HepG2 (cell line): ENCODE measurements around the gene PRXL2A. TPM values are rescaled to one million over a fixed set of nuclear protein-coding genes. Genes with fewer than 3 reads are reported as not detected.

Source experiments
- ATAD3A ChIP-seq: sonication (generic); formaldehyde crosslinking; IDR thresholded peaks from 2 replicates; pipeline ENCODE4 v1.4.0; 2020; ENCODE audit warnings: missing genetic modification reagents
- PRPF4 ChIP-seq: fragments of 200-400 bp; formaldehyde crosslinking; IDR thresholded peaks from 2 replicates; pipeline ENCODE4 v1.6.1; 2016; ENCODE audit warnings: low read length, low read depth; ENCODE audit not compliant: poor library complexity, severe bottlenecking
- SIX4 ChIP-seq: sonication (generic); formaldehyde crosslinking; IDR thresholded peaks from 2 replicates; pipeline ENCODE4 v1.4.0; 2020; ENCODE audit warnings: missing genetic modification reagents
- SMYD3 ChIP-seq: sonication (generic); formaldehyde crosslinking; IDR thresholded peaks from 2 replicates; pipeline ENCODE4 v1.8.1; 2023; ENCODE audit warnings: mild to moderate bottlenecking, missing genetic modification reagents
- SSRP1 ChIP-seq: IDR thresholded peaks from 2 replicates; pipeline ENCODE4 v1.6.1; 2016; ENCODE audit warnings: control low read depth
- TRIM24 ChIP-seq: sonication (generic); formaldehyde crosslinking; IDR thresholded peaks from 2 replicates; pipeline ENCODE4 v1.8.0; 2022; ENCODE audit warnings: mild to moderate bottlenecking, missing genetic modification reagents
- ZBTB37 ChIP-seq: sonication (generic); formaldehyde crosslinking; IDR thresholded peaks from 2 replicates; pipeline ENCODE4 v1.4.0; 2020; ENCODE audit warnings: mild to moderate bottlenecking, missing genetic modification reagents
- ZBTB42 ChIP-seq: sonication (generic); formaldehyde crosslinking; IDR thresholded peaks from 2 replicates; pipeline ENCODE4 v1.5.0; 2020; ENCODE audit warnings: mild to moderate bottlenecking, missing genetic modification reagents
- ZKSCAN8 ChIP-seq: IDR thresholded peaks from 2 replicates; pipeline ENCODE4 v1.6.1; 2016; ENCODE audit warnings: borderline replicate concordance, missing genetic modification reagents, missing compliant biosample characterization
- ZNF614 ChIP-seq: IDR thresholded peaks from 2 replicates; pipeline ENCODE4 v1.6.1; 2018; ENCODE audit warnings: missing biosample characterization, missing genetic modification reagents, inconsistent platforms, borderline replicate concordance
- ZNF619 ChIP-seq: sonication (generic); formaldehyde crosslinking; IDR thresholded peaks from 2 replicates; pipeline ENCODE4 v1.4.0; 2020; ENCODE audit warnings: mild to moderate bottlenecking, missing genetic modification reagents
- polyA plus RNA-seq, 8 experiments: library from polyadenylated mRNA; depleted of rRNA in 3 of 8; stranded (reverse) in 7 of 8; unstranded in 1 of 8; fragments of >200 nt; fragmentation: Illumina TruSeq in 4 of 8; extraction: Trizol in 4 of 8; gene quantifications; 2 replicates each; pipeline versions ENCODE4 v1.2.1 to v1.2.3, GENCODE V29; 2011 to 2016; ENCODE audit warnings: low read depth in 4 of 8, missing spikeins in 1 of 8, mixed read lengths in 1 of 8; ENCODE audit not compliant: insufficient read depth in 1 of 8
- total RNA-seq, 5 experiments: library from RNA; depleted of rRNA; stranded (reverse); fragments of >200 nt; fragmentation: Illumina TruSeq; extraction: Trizol; gene quantifications; 2 replicates each; pipeline ENCODE4 v1.2.3, GENCODE V29; 2016; ENCODE audit warnings: low read depth in 1 of 5
- TF ChIP-seq, protein P1 (sequence below): sonication (generic); formaldehyde crosslinking; IDR thresholded peaks from 2 replicates; pipeline ENCODE4 v1.5.1; 2020; ENCODE audit warnings: mild to moderate bottlenecking, missing genetic modification reagents, moderate library complexity
- TF ChIP-seq, protein P2 (sequence below): sonication (generic); formaldehyde crosslinking; IDR thresholded peaks from 2 replicates; pipeline ENCODE4 v1.4.0; 2020; ENCODE audit warnings: missing genetic modification reagents, mild to moderate bottlenecking, borderline replicate concordance
- TF ChIP-seq, protein P3 (sequence below): sonication (generic); formaldehyde crosslinking; IDR thresholded peaks from 2 replicates; pipeline ENCODE4 v1.4.0; 2020; ENCODE audit warnings: mild to moderate bottlenecking, low read depth, missing genetic modification reagents
- TF ChIP-seq, protein P4 (sequence below): sonication (generic); formaldehyde crosslinking; IDR thresholded peaks from 2 replicates; pipeline ENCODE4 v1.4.0; 2020; ENCODE audit warnings: missing genetic modification reagents, borderline replicate concordance
- TF ChIP-seq, protein P5 (sequence below): sonication (generic); formaldehyde crosslinking; IDR thresholded peaks from 2 replicates; pipeline ENCODE4 v1.8.0; 2022; ENCODE audit warnings: mild to moderate bottlenecking, missing genetic modification reagents; ENCODE audit not compliant: insufficient replicate concordance

Gene PRXL2A
- total and polyA plus RNA-seq, 2 of the 13 experiments (the other 11 are each of a cell fraction or from before 2014, with no cell fraction given), result 43.9 to 79.9 TPM

- TF ChIP-seq ZBTB37, result no peak
- TF ChIP-seq SMYD3 (CRISPR knock-in tag), result no peak
- no peak for TF ChIP-seq TRIM24 (CRISPR knock-in tag)
- TF ChIP-seq, protein P1, sequence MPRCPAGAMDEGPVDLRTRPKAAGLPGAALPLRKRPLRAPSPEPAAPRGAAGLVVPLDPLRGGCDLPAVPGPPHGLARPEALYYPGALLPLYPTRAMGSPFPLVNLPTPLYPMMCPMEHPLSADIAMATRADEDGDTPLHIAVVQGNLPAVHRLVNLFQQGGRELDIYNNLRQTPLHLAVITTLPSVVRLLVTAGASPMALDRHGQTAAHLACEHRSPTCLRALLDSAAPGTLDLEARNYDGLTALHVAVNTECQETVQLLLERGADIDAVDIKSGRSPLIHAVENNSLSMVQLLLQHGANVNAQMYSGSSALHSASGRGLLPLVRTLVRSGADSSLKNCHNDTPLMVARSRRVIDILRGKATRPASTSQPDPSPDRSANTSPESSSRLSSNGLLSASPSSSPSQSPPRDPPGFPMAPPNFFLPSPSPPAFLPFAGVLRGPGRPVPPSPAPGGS (CRISPR knock-in tag), result peak; percentile 88
- TF ChIP-seq PRPF4, result no peak
- TF ChIP-seq ZKSCAN8 (CRISPR knock-in tag), result peak; percentile 54; the same call in 1 of the 2 replicates
- TF ChIP-seq ATAD3A (CRISPR knock-in tag), result no peak
- TF ChIP-seq, protein P2, sequence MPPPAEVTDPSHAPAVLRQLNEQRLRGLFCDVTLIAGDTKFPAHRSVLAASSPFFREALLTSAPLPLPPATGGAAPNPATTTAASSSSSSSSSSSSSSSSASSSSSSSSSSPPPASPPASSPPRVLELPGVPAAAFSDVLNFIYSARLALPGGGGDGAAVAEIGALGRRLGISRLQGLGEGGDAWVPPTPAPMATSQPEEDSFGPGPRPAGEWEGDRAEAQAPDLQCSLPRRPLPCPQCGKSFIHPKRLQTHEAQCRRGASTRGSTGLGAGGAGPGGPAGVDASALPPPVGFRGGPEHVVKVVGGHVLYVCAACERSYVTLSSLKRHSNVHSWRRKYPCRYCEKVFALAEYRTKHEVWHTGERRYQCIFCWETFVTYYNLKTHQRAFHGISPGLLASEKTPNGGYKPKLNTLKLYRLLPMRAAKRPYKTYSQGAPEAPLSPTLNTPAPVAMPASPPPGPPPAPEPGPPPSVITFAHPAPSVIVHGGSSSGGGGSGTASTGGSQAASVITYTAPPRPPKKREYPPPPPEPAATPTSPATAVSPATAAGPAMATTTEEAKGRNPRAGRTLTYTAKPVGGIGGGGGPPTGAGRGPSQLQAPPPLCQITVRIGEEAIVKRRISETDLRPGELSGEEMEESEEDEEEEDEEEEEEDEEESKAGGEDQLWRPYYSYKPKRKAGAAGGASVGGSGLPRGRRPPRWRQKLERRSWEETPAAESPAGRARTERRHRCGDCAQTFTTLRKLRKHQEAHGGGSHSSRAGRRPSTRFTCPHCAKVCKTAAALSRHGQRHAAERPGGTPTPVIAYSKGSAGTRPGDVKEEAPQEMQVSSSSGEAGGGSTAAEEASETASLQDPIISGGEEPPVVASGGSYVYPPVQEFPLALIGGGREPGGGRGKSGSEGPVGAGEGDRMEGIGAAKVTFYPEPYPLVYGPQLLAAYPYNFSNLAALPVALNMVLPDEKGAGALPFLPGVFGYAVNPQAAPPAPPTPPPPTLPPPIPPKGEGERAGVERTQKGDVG (CRISPR knock-in tag), result no peak
- TF ChIP-seq, protein P3, sequence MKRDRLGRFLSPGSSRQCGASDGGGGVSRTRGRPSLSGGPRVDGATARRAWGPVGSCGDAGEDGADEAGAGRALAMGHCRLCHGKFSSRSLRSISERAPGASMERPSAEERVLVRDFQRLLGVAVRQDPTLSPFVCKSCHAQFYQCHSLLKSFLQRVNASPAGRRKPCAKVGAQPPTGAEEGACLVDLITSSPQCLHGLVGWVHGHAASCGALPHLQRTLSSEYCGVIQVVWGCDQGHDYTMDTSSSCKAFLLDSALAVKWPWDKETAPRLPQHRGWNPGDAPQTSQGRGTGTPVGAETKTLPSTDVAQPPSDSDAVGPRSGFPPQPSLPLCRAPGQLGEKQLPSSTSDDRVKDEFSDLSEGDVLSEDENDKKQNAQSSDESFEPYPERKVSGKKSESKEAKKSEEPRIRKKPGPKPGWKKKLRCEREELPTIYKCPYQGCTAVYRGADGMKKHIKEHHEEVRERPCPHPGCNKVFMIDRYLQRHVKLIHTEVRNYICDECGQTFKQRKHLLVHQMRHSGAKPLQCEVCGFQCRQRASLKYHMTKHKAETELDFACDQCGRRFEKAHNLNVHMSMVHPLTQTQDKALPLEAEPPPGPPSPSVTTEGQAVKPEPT (CRISPR knock-in tag), result no peak
- no peak for TF ChIP-seq ZNF619
- TF ChIP-seq, protein P4, sequence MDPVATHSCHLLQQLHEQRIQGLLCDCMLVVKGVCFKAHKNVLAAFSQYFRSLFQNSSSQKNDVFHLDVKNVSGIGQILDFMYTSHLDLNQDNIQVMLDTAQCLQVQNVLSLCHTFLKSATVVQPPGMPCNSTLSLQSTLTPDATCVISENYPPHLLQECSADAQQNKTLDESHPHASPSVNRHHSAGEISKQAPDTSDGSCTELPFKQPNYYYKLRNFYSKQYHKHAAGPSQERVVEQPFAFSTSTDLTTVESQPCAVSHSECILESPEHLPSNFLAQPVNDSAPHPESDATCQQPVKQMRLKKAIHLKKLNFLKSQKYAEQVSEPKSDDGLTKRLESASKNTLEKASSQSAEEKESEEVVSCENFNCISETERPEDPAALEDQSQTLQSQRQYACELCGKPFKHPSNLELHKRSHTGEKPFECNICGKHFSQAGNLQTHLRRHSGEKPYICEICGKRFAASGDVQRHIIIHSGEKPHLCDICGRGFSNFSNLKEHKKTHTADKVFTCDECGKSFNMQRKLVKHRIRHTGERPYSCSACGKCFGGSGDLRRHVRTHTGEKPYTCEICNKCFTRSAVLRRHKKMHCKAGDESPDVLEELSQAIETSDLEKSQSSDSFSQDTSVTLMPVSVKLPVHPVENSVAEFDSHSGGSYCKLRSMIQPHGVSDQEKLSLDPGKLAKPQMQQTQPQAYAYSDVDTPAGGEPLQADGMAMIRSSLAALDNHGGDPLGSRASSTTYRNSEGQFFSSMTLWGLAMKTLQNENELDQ (CRISPR knock-in tag), result no peak
- TF ChIP-seq ZBTB42, result peak; percentile 56; the same call in 1 of the 2 replicates
- TF ChIP-seq ZNF614 (CRISPR knock-in tag), result no peak
- TF ChIP-seq, protein P5, sequence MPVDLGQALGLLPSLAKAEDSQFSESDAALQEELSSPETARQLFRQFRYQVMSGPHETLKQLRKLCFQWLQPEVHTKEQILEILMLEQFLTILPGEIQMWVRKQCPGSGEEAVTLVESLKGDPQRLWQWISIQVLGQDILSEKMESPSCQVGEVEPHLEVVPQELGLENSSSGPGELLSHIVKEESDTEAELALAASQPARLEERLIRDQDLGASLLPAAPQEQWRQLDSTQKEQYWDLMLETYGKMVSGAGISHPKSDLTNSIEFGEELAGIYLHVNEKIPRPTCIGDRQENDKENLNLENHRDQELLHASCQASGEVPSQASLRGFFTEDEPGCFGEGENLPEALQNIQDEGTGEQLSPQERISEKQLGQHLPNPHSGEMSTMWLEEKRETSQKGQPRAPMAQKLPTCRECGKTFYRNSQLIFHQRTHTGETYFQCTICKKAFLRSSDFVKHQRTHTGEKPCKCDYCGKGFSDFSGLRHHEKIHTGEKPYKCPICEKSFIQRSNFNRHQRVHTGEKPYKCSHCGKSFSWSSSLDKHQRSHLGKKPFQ, result peak; percentile 5
- TF ChIP-seq SSRP1 (CRISPR knock-in tag), result peak; percentile 83; the same call in 1 of the 2 replicates
- TF ChIP-seq SIX4 (CRISPR knock-in tag), result no peak
Measured at GRCh38 chr10:80408242-80409101, at the start of gene PRXL2A (continued).
